PFSK-1 (cell line): ENCODE data around the gene HRK.

Experiments
- POLR2AphosphoS5 ChIP-seq: IDR thresholded peaks from 2 replicates; pipeline ENCODE4 v1.6.1; 2012; ENCODE audit warnings: low read depth, mild to moderate bottlenecking, control low read depth, low read length, moderate library complexity
- TF ChIP-seq, protein P1 (sequence below), 2 experiments: IDR thresholded peaks; 2 replicates each; pipeline versions ENCODE4 v1.6.1 to v1.8.0; 2011 to 2012; ENCODE audit warnings: low read depth in 2 of 2, low read length in 2 of 2, control low read depth in 1 of 2, inconsistent platforms in 1 of 2, mild to moderate bottlenecking in 1 of 2, moderate library complexity in 1 of 2; ENCODE audit not compliant: insufficient read depth in 1 of 2

DNA sequence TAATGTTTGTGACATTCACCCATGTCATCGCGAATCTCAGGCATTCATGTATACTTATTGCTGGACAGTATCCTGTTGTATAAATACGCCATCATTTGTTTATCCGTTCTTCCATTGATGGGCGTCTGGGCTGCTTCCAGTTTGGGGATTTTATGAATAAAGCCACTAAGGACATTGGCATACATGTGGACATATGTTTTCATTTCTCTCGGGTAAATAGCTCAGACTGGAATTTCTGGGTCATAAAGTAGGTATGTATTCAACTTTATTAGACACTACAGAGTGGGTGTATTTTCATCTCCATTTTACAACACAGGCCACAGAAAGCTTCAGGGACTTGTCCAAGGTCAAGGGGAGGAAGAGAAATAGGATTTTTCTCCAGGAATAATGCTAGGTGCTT, 48.9 kb downstream of the HRK start:
- TF ChIP-seq, protein P1, sequence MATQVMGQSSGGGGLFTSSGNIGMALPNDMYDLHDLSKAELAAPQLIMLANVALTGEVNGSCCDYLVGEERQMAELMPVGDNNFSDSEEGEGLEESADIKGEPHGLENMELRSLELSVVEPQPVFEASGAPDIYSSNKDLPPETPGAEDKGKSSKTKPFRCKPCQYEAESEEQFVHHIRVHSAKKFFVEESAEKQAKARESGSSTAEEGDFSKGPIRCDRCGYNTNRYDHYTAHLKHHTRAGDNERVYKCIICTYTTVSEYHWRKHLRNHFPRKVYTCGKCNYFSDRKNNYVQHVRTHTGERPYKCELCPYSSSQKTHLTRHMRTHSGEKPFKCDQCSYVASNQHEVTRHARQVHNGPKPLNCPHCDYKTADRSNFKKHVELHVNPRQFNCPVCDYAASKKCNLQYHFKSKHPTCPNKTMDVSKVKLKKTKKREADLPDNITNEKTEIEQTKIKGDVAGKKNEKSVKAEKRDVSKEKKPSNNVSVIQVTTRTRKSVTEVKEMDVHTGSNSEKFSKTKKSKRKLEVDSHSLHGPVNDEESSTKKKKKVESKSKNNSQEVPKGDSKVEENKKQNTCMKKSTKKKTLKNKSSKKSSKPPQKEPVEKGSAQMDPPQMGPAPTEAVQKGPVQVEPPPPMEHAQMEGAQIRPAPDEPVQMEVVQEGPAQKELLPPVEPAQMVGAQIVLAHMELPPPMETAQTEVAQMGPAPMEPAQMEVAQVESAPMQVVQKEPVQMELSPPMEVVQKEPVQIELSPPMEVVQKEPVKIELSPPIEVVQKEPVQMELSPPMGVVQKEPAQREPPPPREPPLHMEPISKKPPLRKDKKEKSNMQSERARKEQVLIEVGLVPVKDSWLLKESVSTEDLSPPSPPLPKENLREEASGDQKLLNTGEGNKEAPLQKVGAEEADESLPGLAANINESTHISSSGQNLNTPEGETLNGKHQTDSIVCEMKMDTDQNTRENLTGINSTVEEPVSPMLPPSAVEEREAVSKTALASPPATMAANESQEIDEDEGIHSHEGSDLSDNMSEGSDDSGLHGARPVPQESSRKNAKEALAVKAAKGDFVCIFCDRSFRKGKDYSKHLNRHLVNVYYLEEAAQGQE (IDR thresholded peaks at IDR 0.05; ENCODE audit: insufficient read depth in 1 of 2, low read depth in 2 of 2, low read length in 2 of 2) = no peak
- no peak for TF ChIP-seq POLR2AphosphoS5
